HepG2 (cell line): Measurements from ENCODE around the gene NSD1. TPM values are rescaled to one million over a fixed set of nuclear protein-coding genes. Genes with fewer than 3 reads are reported as not detected.

Experiments
- ATAC-seq: fragments of 200-7000 bp; cut with Tn5 transposase; 3 replicates; pipeline ENCODE4 v1.9.1; 2020; ENCODE audit warnings: mild to moderate bottlenecking, moderate library complexity
- BruUV-seq: library from RNA; stranded (reverse); fragments of 400-500 nt; replicated peaks from 2 replicates; lab custom pipeline; 2021; lab: Mats Ljungman, UMichigan
- CTCF ChIA-PET: fragments of 300-600 bp; formaldehyde crosslinking; extraction: SDS; loops from one replicate; lab custom pipeline; 2021; ENCODE audit warnings: low total read pairs, inconsistent platforms, low intra/inter-chr PET ratio; lab: Yijun Ruan, JAX
- POLR2A ChIA-PET: fragments of 350-600 bp; sonication (Branson Sonifier 250); formaldehyde crosslinking; loops from one replicate; lab custom pipeline; 2020; ENCODE audit warnings: antibody characterized with exemption, inconsistent platforms; lab: Yijun Ruan, JAX
- DNase-seq: peaks from one replicate; pipeline ENCODE4 v3.0.0-alpha.2; 2015; ENCODE audit warnings: low spot score
- FAIRE-seq: peaks from 3 replicates; lab custom pipeline; 2011; peaks lifted over from hg19 to GRCh38; lab: Jason Lieb, UNC
- H2AFZ ChIP-seq: one replicate; pipeline ENCODE4 v1.6.1; 2011; ENCODE audit warnings: low read length, inconsistent platforms
- H3K27ac ChIP-seq: fragments of 300-600 bp; 3 replicates; pipeline ENCODE4 v1.8.0; 2011; ENCODE audit warnings: mixed run types, mild to moderate bottlenecking, mixed read lengths, low read length, inconsistent platforms; ENCODE audit not compliant: insufficient read depth; ENCODE audit errors: extremely low read length
- H3K27me3 ChIP-seq, 2 experiments: fragments of 200-600 bp in 1 of 2; 2 replicates in 1 of 2; 3 replicates in 1 of 2; pipeline versions ENCODE4 v1.6.0 to v1.8.0; 2011; ENCODE audit warnings: low read length in 2 of 2, mild to moderate bottlenecking in 2 of 2, moderate library complexity in 2 of 2, inconsistent platforms in 1 of 2; ENCODE audit not compliant: insufficient read depth in 2 of 2, control insufficient read depth in 1 of 2
- H3K36me3 ChIP-seq, 2 experiments: fragments of 200-600 bp in 1 of 2; replicated peaks in 1 of 2; 2 replicates in 1 of 2; 3 replicates in 1 of 2; pipeline versions ENCODE4 v1.5.1 to v1.8.0; 2011; ENCODE audit warnings: low read length in 2 of 2, inconsistent platforms in 1 of 2; ENCODE audit not compliant: insufficient read depth in 2 of 2, control insufficient read depth in 1 of 2
- H3K4me1 ChIP-seq: 2 replicates; pipeline ENCODE4 v1.5.1; 2012; ENCODE audit warnings: low read length, inconsistent platforms; ENCODE audit not compliant: insufficient read depth
- H3K4me2 ChIP-seq: 2 replicates; pipeline ENCODE4 v1.6.0; 2011; ENCODE audit warnings: low read depth, low read length, inconsistent platforms
- H3K4me3 ChIP-seq, 3 experiments: fragments of 200-600 bp in 1 of 3; sonication (generic), shearing (Covaris generic) in 1 of 3; replicated peaks in 1 of 3; 2 replicates each; pipeline ENCODE4 v1.5.1; 2011 to 2016; ENCODE audit warnings: low read length in 3 of 3, inconsistent platforms in 2 of 3, low read depth in 2 of 3, mild to moderate bottlenecking in 2 of 3, control low read depth in 1 of 3, mixed read lengths in 1 of 3; ENCODE audit not compliant: insufficient read depth in 1 of 3
- H3K79me2 ChIP-seq: one replicate; pipeline ENCODE4 v1.6.1; 2011; ENCODE audit warnings: low read length, inconsistent platforms; ENCODE audit not compliant: insufficient read depth
- H3K9ac ChIP-seq: 2 replicates; pipeline ENCODE4 v1.6.0; 2011; ENCODE audit warnings: mild to moderate bottlenecking, low read depth, low read length, inconsistent platforms; ENCODE audit not compliant: insufficient read depth
- H3K9me3 ChIP-seq: 2 replicates; pipeline ENCODE4 v1.5.1; 2012; ENCODE audit warnings: mild to moderate bottlenecking, low read length
- H4K20me1 ChIP-seq: 2 replicates; pipeline ENCODE4 v1.6.0; 2011; ENCODE audit warnings: inconsistent platforms, mild to moderate bottlenecking, low read length, moderate library complexity; ENCODE audit not compliant: insufficient read depth
- ATRX ChIP-seq: sonication (generic); formaldehyde crosslinking; IDR thresholded peaks from 2 replicates; pipeline ENCODE4 v1.4.0; 2020; ENCODE audit warnings: missing genetic modification reagents, borderline replicate concordance
- CHCHD3 ChIP-seq: sonication (generic); formaldehyde crosslinking; IDR thresholded peaks from 2 replicates; pipeline ENCODE4 v1.8.0; 2022; ENCODE audit warnings: mild to moderate bottlenecking, missing genetic modification reagents, moderate library complexity
- GTF3A ChIP-seq: sonication (generic); formaldehyde crosslinking; conservative IDR thresholded peaks from 2 replicates; pipeline ENCODE4 v1.4.0; 2020; ENCODE audit warnings: mild to moderate bottlenecking, missing genetic modification reagents
- GZF1 ChIP-seq: sonication (generic); formaldehyde crosslinking; IDR thresholded peaks from 2 replicates; pipeline ENCODE4 v1.5.1; 2020; ENCODE audit warnings: mild to moderate bottlenecking, missing genetic modification reagents
- HDAC6 ChIP-seq: fragments of 200-600 bp; sonication (generic); IDR thresholded peaks from 2 replicates; pipeline ENCODE4 v1.7.0; 2017; ENCODE audit warnings: mild to moderate bottlenecking, antibody characterized with exemption, low read length, low read depth
- HES4 ChIP-seq: sonication (generic); formaldehyde crosslinking; IDR thresholded peaks from 2 replicates; pipeline ENCODE4 v1.9.0; 2021; ENCODE audit warnings: mild to moderate bottlenecking, missing genetic modification reagents, borderline replicate concordance
- MAFG ChIP-seq: sonication (generic); formaldehyde crosslinking; IDR thresholded peaks from 2 replicates; pipeline ENCODE4 v1.5.1; 2020; ENCODE audit warnings: mild to moderate bottlenecking, missing genetic modification reagents
- SIN3A ChIP-seq: IDR thresholded peaks from 2 replicates; pipeline ENCODE4 v1.6.1; 2011; ENCODE audit warnings: low read depth, mild to moderate bottlenecking, control low read depth, low read length, borderline replicate concordance
- SP4 ChIP-seq: sonication (generic); formaldehyde crosslinking; IDR thresholded peaks from 2 replicates; pipeline ENCODE4 v1.8.1; 2023; ENCODE audit warnings: mild to moderate bottlenecking, missing genetic modification reagents
- TBX2 ChIP-seq: sonication (generic); formaldehyde crosslinking; IDR thresholded peaks from 2 replicates; pipeline ENCODE4 v1.5.0; 2020; ENCODE audit warnings: missing genetic modification reagents, mild to moderate bottlenecking, borderline replicate concordance
- TOPORS ChIP-seq: sonication (generic); formaldehyde crosslinking; IDR thresholded peaks from 2 replicates; pipeline ENCODE4 v1.8.0; 2023; ENCODE audit warnings: mild to moderate bottlenecking, missing genetic modification reagents
- ZFP90 ChIP-seq: sonication (generic); formaldehyde crosslinking; IDR thresholded peaks from 2 replicates; pipeline ENCODE4 v1.8.0; 2022; ENCODE audit warnings: missing genetic modification reagents, mild to moderate bottlenecking, inconsistent platforms, borderline replicate concordance
- ZNF292 ChIP-seq: sonication (generic); formaldehyde crosslinking; IDR thresholded peaks from 2 replicates; pipeline ENCODE4 v1.8.1; 2022; ENCODE audit warnings: mild to moderate bottlenecking, low read depth, missing genetic modification reagents, borderline replicate concordance
- ZNF350 ChIP-seq: sonication (generic); formaldehyde crosslinking; IDR thresholded peaks from 2 replicates; pipeline ENCODE4 v1.4.0; 2020; ENCODE audit warnings: mild to moderate bottlenecking, low read depth, missing genetic modification reagents, borderline replicate concordance
- ZNF530 ChIP-seq: sonication (generic); formaldehyde crosslinking; IDR thresholded peaks from 2 replicates; pipeline ENCODE4 v1.5.0; 2020; ENCODE audit warnings: low read depth, mild to moderate bottlenecking, missing genetic modification reagents
- ZNF749 ChIP-seq: sonication (generic); formaldehyde crosslinking; IDR thresholded peaks from 2 replicates; pipeline ENCODE4 v1.8.0; 2022; ENCODE audit warnings: mild to moderate bottlenecking, missing genetic modification reagents, moderate library complexity, borderline replicate concordance
- ZNF772 ChIP-seq: sonication (generic); formaldehyde crosslinking; IDR thresholded peaks from 2 replicates; pipeline ENCODE4 v1.5.0; 2020; ENCODE audit warnings: mild to moderate bottlenecking, missing genetic modification reagents
- ZNF782 ChIP-seq: sonication (generic); formaldehyde crosslinking; IDR thresholded peaks from 2 replicates; pipeline ENCODE4 v1.4.0; 2020; ENCODE audit warnings: missing genetic modification reagents, mild to moderate bottlenecking, borderline replicate concordance
- ZNF839 ChIP-seq: sonication (generic); formaldehyde crosslinking; IDR thresholded peaks from 2 replicates; pipeline ENCODE4 v1.4.0; 2020; ENCODE audit warnings: missing genetic modification reagents, mild to moderate bottlenecking, borderline replicate concordance
- WGBS: methylation state at CpG from one replicate; pipeline ENCODE4 v1.1.6; 2017; ENCODE audit warnings: low lambda C conversion rate; 5-methylcytosine and 5-hydroxymethylcytosine counted together
- in situ Hi-C: cut with HindIII; loops from 2 replicates; pipeline ENCODE4 v1.10.0; 2017; ENCODE audit warnings: low pct_unique_long_range_greater_than_20kb; ENCODE audit not compliant: extremely low pct_ligation_motif_present
- intact Hi-C: fragments of 100-400 bp; cut with micrococcal nuclease; formaldehyde crosslinking; loops from one replicate; pipeline ENCODE4 v1.10.0; 2022; ENCODE audit not compliant: unreplicated experiment
- polyA plus RNA-seq, 8 experiments: library from polyadenylated mRNA; depleted of rRNA in 3 of 8; stranded (reverse) in 7 of 8; unstranded in 1 of 8; fragments of >200 nt; fragmentation: Illumina TruSeq in 4 of 8; extraction: Trizol in 4 of 8; gene quantifications; 2 replicates each; pipeline versions ENCODE4 v1.2.1 to v1.2.3, GENCODE V29; 2011 to 2016; ENCODE audit warnings: low read depth in 4 of 8, missing spikeins in 1 of 8, mixed read lengths in 1 of 8; ENCODE audit not compliant: insufficient read depth in 1 of 8
- total RNA-seq, 5 experiments: library from RNA; depleted of rRNA; stranded (reverse); fragments of >200 nt; fragmentation: Illumina TruSeq; extraction: Trizol; gene quantifications; 2 replicates each; pipeline ENCODE4 v1.2.3, GENCODE V29; 2016; ENCODE audit warnings: low read depth in 1 of 5
- TF ChIP-seq, protein P1 (sequence below): sonication (generic); formaldehyde crosslinking; IDR thresholded peaks from 2 replicates; pipeline ENCODE4 v1.4.0; 2020; ENCODE audit warnings: missing genetic modification reagents

The NSD1 gene
- total and polyA plus RNA-seq, 2 of the 13 experiments (the other 11 are each of a cell fraction or from before 2014, with no cell fraction given): 0.01 to 0.09 TPM

GRCh38 chr5:177233206-177233605, 99.6 kb downstream of the NSD1 start:
- Histone ChIP-seq H4K20me1 (no peaks in the 10 kb centered on the region), H3K9ac (no peak overlapping the region), H3K79me2 (no peaks in the 10 kb centered on the region), H3K9me3 (no peaks in the 10 kb centered on the region)
- CTCF ChIA-PET: no interaction called here
- no peak for DNase-seq
- FAIRE-seq: no peak
- no peak for TF ChIP-seq ZNF350 (CRISPR knock-in tag)
- TF ChIP-seq, all 625 proteins: peak for 0
- intact Hi-C loops: no loop called here
- ATAC-seq: no peak
- POLR2A ChIA-PET: no interaction called here
- no peak overlapping the region for H3K27ac ChIP-seq
- BruUV-seq: no TSS peak
- no peak overlapping the region for H2AFZ ChIP-seq
- no peak overlapping the region for H3K4me3 ChIP-seq
- H3K27me3 ChIP-seq: peaks cover 0 to 14% of the 10 kb centered on the region in 2 experiments; a peak in 1 of 5 replicates
- in situ Hi-C loops: no loop called here
- no peaks in the 10 kb centered on the region for H3K36me3 ChIP-seq
- no peak overlapping the region for H3K4me2 ChIP-seq
- H3K4me1 ChIP-seq: no peaks in the 10 kb centered on the region
- 47% methylated on average over 4 of the region's 4 CpGs for WGBS

DNA sequence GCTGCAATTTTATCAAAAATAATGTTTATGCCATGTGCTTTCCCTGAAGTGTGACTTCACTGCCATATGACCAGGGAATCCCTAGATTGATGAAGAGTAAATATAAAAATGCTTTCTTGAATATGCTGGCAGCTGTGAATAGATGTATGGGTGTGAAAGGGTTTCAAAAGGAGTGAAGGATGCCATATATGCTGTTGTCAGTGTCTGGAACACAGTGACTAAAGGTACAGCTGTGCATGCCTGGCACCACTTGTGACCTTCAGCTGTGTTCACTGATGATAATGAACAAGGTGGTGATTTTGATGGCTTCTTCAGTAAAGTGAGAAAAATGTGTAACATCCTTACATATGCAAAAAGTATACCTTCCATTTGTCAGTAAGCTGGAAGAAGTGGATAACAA, 100.2 kb downstream of the NSD1 start:
- no peak overlapping the region for H3K4me3 ChIP-seq
- no peak overlapping the region for H3K9ac ChIP-seq
- no peaks in the 10 kb centered on the region for H4K20me1 ChIP-seq
- ChIA-PET CTCF (no interaction called here), POLR2A (no interaction called here)
- BruUV-seq: no TSS peak
- no peaks in the 10 kb centered on the region for H3K36me3 ChIP-seq
- in situ Hi-C loops: no loop called here
- ATAC-seq (no peak), FAIRE-seq (no peak), DNase-seq (no peak)
- H3K27ac ChIP-seq: no peak overlapping the region
- H3K4me1 ChIP-seq: no peaks in the 10 kb centered on the region
- no peak overlapping the region for H2AFZ ChIP-seq
- intact Hi-C loops: no loop called here
- H3K27me3 ChIP-seq: peaks cover 0 to 18% of the 10 kb centered on the region in 2 experiments; a peak in 2 of 5 replicates
- no peaks in the 10 kb centered on the region for H3K9me3 ChIP-seq
- H3K79me2 ChIP-seq: no peaks in the 10 kb centered on the region
- H3K4me2 ChIP-seq: no peak overlapping the region
- no peak for TF ChIP-seq SP4 (CRISPR knock-in tag)
- no peak for TF ChIP-seq ZNF530 (CRISPR knock-in tag)
- TF ChIP-seq ZNF782 (CRISPR knock-in tag): no peak
- TF ChIP-seq ATRX (CRISPR knock-in tag): no peak
- no peak for TF ChIP-seq HDAC6
- TF ChIP-seq GZF1: no peak
- no peak for TF ChIP-seq TBX2 (CRISPR knock-in tag)
- no peak for TF ChIP-seq SIN3A
- no peak for TF ChIP-seq CHCHD3 (CRISPR knock-in tag)
- no peak for TF ChIP-seq GTF3A
- TF ChIP-seq, protein P1, sequence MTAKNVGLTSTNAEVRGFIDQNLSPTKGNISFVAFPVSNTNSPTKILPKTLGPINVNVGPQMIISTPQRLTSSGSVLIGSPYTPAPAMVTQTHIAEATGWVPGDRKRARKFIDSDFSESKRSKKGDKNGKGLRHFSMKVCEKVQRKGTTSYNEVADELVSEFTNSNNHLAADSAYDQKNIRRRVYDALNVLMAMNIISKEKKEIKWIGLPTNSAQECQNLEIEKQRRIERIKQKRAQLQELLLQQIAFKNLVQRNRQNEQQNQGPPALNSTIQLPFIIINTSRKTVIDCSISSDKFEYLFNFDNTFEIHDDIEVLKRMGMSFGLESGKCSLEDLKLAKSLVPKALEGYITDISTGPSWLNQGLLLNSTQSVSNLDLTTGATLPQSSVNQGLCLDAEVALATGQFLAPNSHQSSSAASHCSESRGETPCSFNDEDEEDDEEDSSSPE (CRISPR knock-in tag): no peak
- TF ChIP-seq ZNF749 (CRISPR knock-in tag): no peak
- TF ChIP-seq ZFP90 (CRISPR knock-in tag): no peak
- no peak for TF ChIP-seq ZNF839 (CRISPR knock-in tag)
- TF ChIP-seq MAFG (CRISPR knock-in tag): no peak
- TF ChIP-seq ZNF292 (CRISPR knock-in tag): no peak
- TF ChIP-seq ZNF772 (CRISPR knock-in tag): no peak
- no peak for TF ChIP-seq TOPORS
- TF ChIP-seq HES4 (CRISPR knock-in tag): no peak
